ENCODE results near the gene UMPS.

- no peak for TF ChIP-seq ZNF830 (tag by site-specific recombination; IDR thresholded peaks at IDR 0.05; ENCODE audit: low read depth)
- no peak for TF ChIP-seq PATZ1 (tag by site-specific recombination; IDR thresholded peaks at IDR 0.05)
- TF ChIP-seq KLF10 (tag by site-specific recombination; IDR thresholded peaks at IDR 0.05): no peak
- no peak for TF ChIP-seq CTCF (tag by site-specific recombination; IDR thresholded peaks at IDR 0.05)
- TF ChIP-seq, protein P1, sequence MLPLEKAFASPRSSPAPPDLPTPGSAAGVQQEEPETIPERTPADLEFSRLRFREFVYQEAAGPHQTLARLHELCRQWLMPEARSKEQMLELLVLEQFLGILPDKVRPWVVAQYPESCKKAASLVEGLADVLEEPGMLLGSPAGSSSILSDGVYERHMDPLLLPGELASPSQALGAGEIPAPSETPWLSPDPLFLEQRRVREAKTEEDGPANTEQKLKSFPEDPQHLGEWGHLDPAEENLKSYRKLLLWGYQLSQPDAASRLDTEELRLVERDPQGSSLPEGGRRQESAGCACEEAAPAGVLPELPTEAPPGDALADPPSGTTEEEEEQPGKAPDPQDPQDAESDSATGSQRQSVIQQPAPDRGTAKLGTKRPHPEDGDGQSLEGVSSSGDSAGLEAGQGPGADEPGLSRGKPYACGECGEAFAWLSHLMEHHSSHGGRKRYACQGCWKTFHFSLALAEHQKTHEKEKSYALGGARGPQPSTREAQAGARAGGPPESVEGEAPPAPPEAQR (tag by site-specific recombination; IDR thresholded peaks at IDR 0.05): no peak
- no peak for TF ChIP-seq ZNF521 (tag by site-specific recombination; IDR thresholded peaks at IDR 0.05)
- TF ChIP-seq YY1 (tag by site-specific recombination; IDR thresholded peaks at IDR 0.05): no peak
- no peak for TF ChIP-seq HOXA7 (CRISPR knock-in tag; IDR thresholded peaks at IDR 0.05; ENCODE audit: borderline replicate concordance)
- TF ChIP-seq ZNF335 (tag by site-specific recombination; conservative IDR thresholded peaks at IDR 0.05): no peak
These were observed 38.7 kb upstream of the UMPS start for GRCh38 chr3:124691599-124691998.

Data from HEK293 (cell line).